ENCODE data around the gene SLC48A1. TPM values are rescaled to one million over a fixed set of nuclear protein-coding genes. Genes with fewer than 3 reads are reported as not detected.
"Not testable (repeated sequence)": the region's sequence is repeated elsewhere in the genome, so short reads cannot be mapped to it uniquely, and the experiment has no call there.

Gene SLC48A1
- total and polyA plus RNA-seq, 2 donors (not counting 3 experiments of a cell fraction or from before 2014, with no cell fraction given), result 17.3 to 20.3 TPM

- no peaks in the 10 kb centered on the region for H3K9me3 ChIP-seq (replicated peaks; ENCODE audit: control insufficient read depth, insufficient read depth, low read length)
- no TSS peak for BruUV-seq (replicated peaks)
- peaks cover 81% of the 10 kb centered on the region for H3K4me1 ChIP-seq (ENCODE audit: control insufficient read depth, extremely low read depth, insufficient read depth, low read length)
- H3K36me3 ChIP-seq (ENCODE audit: control insufficient read depth in 2 of 2, extremely low read depth in 1 of 2, insufficient read depth in 2 of 2, low read length in 2 of 2), result peaks cover 4 to 10% of the 10 kb centered on the region in 2 experiments
- no peaks in the 10 kb centered on the region for H3K27me3 ChIP-seq (ENCODE audit: control insufficient read depth in 2 of 2, insufficient read depth in 2 of 2, low read length in 2 of 2)
- TF ChIP-seq, protein P1, sequence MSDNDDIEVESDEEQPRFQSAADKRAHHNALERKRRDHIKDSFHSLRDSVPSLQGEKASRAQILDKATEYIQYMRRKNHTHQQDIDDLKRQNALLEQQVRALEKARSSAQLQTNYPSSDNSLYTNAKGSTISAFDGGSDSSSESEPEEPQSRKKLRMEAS (IDR thresholded peaks at IDR 0.05; ENCODE audit: insufficient read depth, insufficient read length), result no peak
- no peak for TF ChIP-seq CTCF (IDR thresholded peaks at IDR 0.05; ENCODE audit: extremely low read depth in 1 of 2, insufficient read depth in 1 of 2, low read depth in 1 of 2, low read length in 2 of 2)
- no peak for TF ChIP-seq POLR2AphosphoS5 (IDR thresholded peaks at IDR 0.05; ENCODE audit: insufficient read depth, low read depth, low read length)
- no peak for TF ChIP-seq FOS (IDR thresholded peaks at IDR 0.05; ENCODE audit: borderline replicate concordance, insufficient read depth, low read length)
- TF ChIP-seq EZH2 (IDR thresholded peaks at IDR 0.05; ENCODE audit: borderline replicate concordance, low read depth, low read length, severe bottlenecking), result no peak
- TF ChIP-seq JUN (IDR thresholded peaks at IDR 0.05; ENCODE audit: borderline replicate concordance, insufficient read depth, insufficient read length, low read depth), result no peak
- TF ChIP-seq MYC (IDR thresholded peaks at IDR 0.05; ENCODE audit: low read depth, low read length), result no peak
- TF ChIP-seq POLR2A (IDR thresholded peaks at IDR 0.05; ENCODE audit: low read depth, low read length), result no peak
- no peak overlapping the region for H2AFZ ChIP-seq (ENCODE audit: low read depth, low read length)
- no peak overlapping the region for H3K4me3 ChIP-seq (replicated peaks in 1 of 3; ENCODE audit: insufficient read depth in 1 of 3, low read depth in 1 of 3, low read length in 3 of 3)
- H3K9me1 ChIP-seq (replicated peaks; ENCODE audit: control insufficient read depth, extremely low read depth, insufficient read depth, low read length), result no peaks in the 10 kb centered on the region
- dilution Hi-C loops (cut with MboI; ENCODE audit: extremely low pct_ligation_motif_present, low sequenced_read_pairs) (no loop called here), intact Hi-C loops (cut with micrococcal nuclease) (loop anchor here (5.0 kb wide), 2 partner anchors 32 to 1442 kb away; partner anchors contain the start of gene SLC38A2)
- H4K20me1 ChIP-seq (replicated peaks; ENCODE audit: control insufficient read depth, extremely low read depth, insufficient read depth, low read length), result no peaks in the 10 kb centered on the region
- H3K9ac ChIP-seq (replicated peaks; ENCODE audit: extremely low read depth, insufficient read depth, low read length), result no peak overlapping the region
- POLR2A ChIA-PET, result no interaction called here
- peaks cover 99% of the 10 kb centered on the region for H3K79me2 ChIP-seq (ENCODE audit: control insufficient read depth, insufficient read depth, low read length)
- FAIRE-seq, result no peak
- H3K27ac ChIP-seq (ENCODE audit: insufficient read depth, low read depth, low read length), result peak overlapping the region; percentile 76
- CTCF ChIA-PET, result interaction anchor here (3.5 to 12.5 kb wide), 2 partner anchors 12 to 23 kb away, joined by 22 to 229 read pairs; no protein-coding TSS in a partner anchor
- H3K4me2 ChIP-seq (ENCODE audit: insufficient read depth, low read length), result peak overlapping the region; percentile 12
- DNase-seq (ENCODE audit: low read depth, low spot score), result no peak
Observed at GRCh38 chr12:47814539-47815170, 41.6 kb downstream of the SLC48A1 start.

DNA sequence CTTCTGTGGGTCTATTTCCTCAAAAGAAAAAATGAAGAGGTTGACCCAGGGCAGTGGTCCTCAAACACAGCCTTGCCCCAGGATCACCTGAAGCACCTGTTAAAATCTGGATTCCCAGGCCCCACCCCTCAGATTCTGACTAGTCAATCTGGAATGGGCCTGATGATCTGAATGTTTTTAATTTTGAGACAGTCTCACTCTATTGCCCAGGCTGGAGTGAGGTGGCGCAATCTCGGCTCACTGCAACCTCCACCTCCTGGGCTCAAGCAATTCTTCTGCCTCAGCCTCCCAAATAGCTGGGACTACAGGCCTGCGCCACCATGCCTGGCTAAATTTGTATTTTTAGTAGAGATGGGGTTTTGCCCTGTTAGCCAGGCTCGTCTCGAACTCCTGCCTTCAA is 42.4 kb downstream of the SLC48A1 start:
- H3K27ac ChIP-seq (ENCODE audit: insufficient read depth, low read depth, low read length); H3K27me3 ChIP-seq (ENCODE audit: control insufficient read depth in 2 of 2, insufficient read depth in 2 of 2, low read length in 2 of 2); H4K20me1 ChIP-seq (replicated peaks; ENCODE audit: control insufficient read depth, extremely low read depth, insufficient read depth, low read length); H3K4me3 ChIP-seq (replicated peaks in 1 of 3; ENCODE audit: insufficient read depth in 1 of 3, low read depth in 1 of 3, low read length in 3 of 3); DNase-seq (ENCODE audit: low read depth, low spot score); H2AFZ ChIP-seq (ENCODE audit: low read depth, low read length); dilution Hi-C loops (cut with MboI; ENCODE audit: extremely low pct_ligation_motif_present, low sequenced_read_pairs); FAIRE-seq; H3K36me3 ChIP-seq (ENCODE audit: control insufficient read depth in 2 of 2, extremely low read depth in 1 of 2, insufficient read depth in 2 of 2, low read length in 2 of 2); H3K9me1 ChIP-seq (replicated peaks; ENCODE audit: control insufficient read depth, extremely low read depth, insufficient read depth, low read length); H3K9me3 ChIP-seq (replicated peaks; ENCODE audit: control insufficient read depth, insufficient read depth, low read length); BruUV-seq (replicated peaks); POLR2A ChIA-PET; H3K9ac ChIP-seq (replicated peaks; ENCODE audit: extremely low read depth, insufficient read depth, low read length); H3K4me2 ChIP-seq (ENCODE audit: insufficient read depth, low read length): not testable (repeated sequence)
- CTCF ChIA-PET, result interaction anchor here (7.8 to 12.5 kb wide), 2 partner anchors 20 to 22 kb away, joined by 229 to 246 read pairs; no protein-coding TSS in a partner anchor
- intact Hi-C loops (cut with micrococcal nuclease), result loop anchor here (5.0 kb wide), 2 partner anchors 33 to 1443 kb away; partner anchors contain the start of gene SLC38A2
- Histone ChIP-seq H3K79me2 (ENCODE audit: control insufficient read depth, insufficient read depth, low read length) (peaks cover 91% of the 10 kb centered on the region), H3K4me1 (ENCODE audit: control insufficient read depth, extremely low read depth, insufficient read depth, low read length) (peaks cover 77% of the 10 kb centered on the region)

Data from endothelial cell of umbilical vein (primary cell).